Tibial nerve (tissue), 4 donors: ENCODE data around the gene IER2.

Experiments
- EP300 ChIP-seq, 2 donors: sonication (generic); formaldehyde crosslinking; IDR thresholded peaks; one replicate each; pipeline ENCODE4 v1.6.1; 2017; ENCODE audit warnings: antibody characterized with exemption in 2 of 2, mild to moderate bottlenecking in 1 of 2
- POLR2A ChIP-seq, 2 donors: fragments of 450-650 bp; IDR thresholded peaks; one replicate each; pipeline ENCODE4 v1.6.1; 2017; ENCODE audit warnings: antibody characterized with exemption in 2 of 2, mild to moderate bottlenecking in 2 of 2, moderate library complexity in 2 of 2
- TF ChIP-seq, protein P1 (sequence below), 5 experiments: fragments of 200-600 bp in 3 of 5; fragments of 450-650 bp in 2 of 5; sonication (generic) in 3 of 5; IDR thresholded peaks; one replicate each; pipeline ENCODE4 v1.5.1; 2016 to 2019; ENCODE audit warnings: antibody characterized with exemption in 5 of 5, mild to moderate bottlenecking in 3 of 5, moderate library complexity in 2 of 5

DNA sequence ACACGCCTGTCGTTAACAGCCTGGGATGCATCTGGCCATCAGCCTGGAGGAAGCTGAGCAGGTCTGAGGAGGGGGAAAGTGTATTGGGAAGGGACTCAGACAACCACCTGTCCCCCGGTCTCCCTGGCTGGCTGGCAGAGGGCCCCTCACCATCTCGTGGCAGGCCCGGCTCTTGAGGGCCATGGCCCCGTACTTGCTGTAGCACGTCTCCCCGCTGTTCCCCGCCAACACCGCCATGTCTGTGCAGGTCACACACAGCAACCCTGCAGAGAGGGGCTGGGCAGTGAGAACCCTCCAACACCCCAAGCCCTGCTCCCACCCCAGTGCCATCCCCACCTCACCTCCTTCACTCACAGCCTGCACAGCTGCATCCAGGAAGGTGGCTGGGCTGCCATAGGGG lies 37.7 kb upstream of the IER2 start:
- TF ChIP-seq, protein P1, sequence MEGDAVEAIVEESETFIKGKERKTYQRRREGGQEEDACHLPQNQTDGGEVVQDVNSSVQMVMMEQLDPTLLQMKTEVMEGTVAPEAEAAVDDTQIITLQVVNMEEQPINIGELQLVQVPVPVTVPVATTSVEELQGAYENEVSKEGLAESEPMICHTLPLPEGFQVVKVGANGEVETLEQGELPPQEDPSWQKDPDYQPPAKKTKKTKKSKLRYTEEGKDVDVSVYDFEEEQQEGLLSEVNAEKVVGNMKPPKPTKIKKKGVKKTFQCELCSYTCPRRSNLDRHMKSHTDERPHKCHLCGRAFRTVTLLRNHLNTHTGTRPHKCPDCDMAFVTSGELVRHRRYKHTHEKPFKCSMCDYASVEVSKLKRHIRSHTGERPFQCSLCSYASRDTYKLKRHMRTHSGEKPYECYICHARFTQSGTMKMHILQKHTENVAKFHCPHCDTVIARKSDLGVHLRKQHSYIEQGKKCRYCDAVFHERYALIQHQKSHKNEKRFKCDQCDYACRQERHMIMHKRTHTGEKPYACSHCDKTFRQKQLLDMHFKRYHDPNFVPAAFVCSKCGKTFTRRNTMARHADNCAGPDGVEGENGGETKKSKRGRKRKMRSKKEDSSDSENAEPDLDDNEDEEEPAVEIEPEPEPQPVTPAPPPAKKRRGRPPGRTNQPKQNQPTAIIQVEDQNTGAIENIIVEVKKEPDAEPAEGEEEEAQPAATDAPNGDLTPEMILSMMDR (IDR thresholded peaks at IDR 0.05) = no peak
- no peak for TF ChIP-seq POLR2A (IDR thresholded peaks at IDR 0.05)
- no peak for TF ChIP-seq EP300 (IDR thresholded peaks at IDR 0.05)
